OCI-LY1 (cell line): Measurements from ENCODE around the gene ISL1.

ENCODE experiments used
- H2AFZ ChIP-seq: fragments of 200-600 bp; sonication (generic), shearing (Covaris generic); 2 replicates; pipeline ENCODE4 v1.6.0; 2014; ENCODE audit warnings: antibody characterized with exemption, mild to moderate bottlenecking, low read length
- H3F3A ChIP-seq: fragments of 200-600 bp; sonication (generic), shearing (Covaris generic); 2 replicates; pipeline ENCODE4 v1.6.0; 2014; ENCODE audit warnings: mild to moderate bottlenecking, antibody characterized with exemption, low read length, moderate library complexity; ENCODE audit not compliant: insufficient read depth
- H3K27ac ChIP-seq: fragments of 200-600 bp; sonication (generic); 2 replicates; pipeline ENCODE4 v1.5.1; 2014; ENCODE audit warnings: low read length, mixed run types, mild to moderate bottlenecking, low read depth; ENCODE audit not compliant: poor library complexity, severe bottlenecking
- H3K27me3 ChIP-seq: fragments of 200-600 bp; sonication (generic); 2 replicates; pipeline ENCODE4 v1.6.0; 2014; ENCODE audit warnings: antibody characterized with exemption, mild to moderate bottlenecking, low read length, moderate library complexity; ENCODE audit not compliant: insufficient read depth
- H3K36me3 ChIP-seq: fragments of 200-600 bp; sonication (generic); 2 replicates; pipeline ENCODE4 v1.6.1; 2014; ENCODE audit warnings: mild to moderate bottlenecking, antibody characterized with exemption, low read length, moderate library complexity, mixed read lengths; ENCODE audit not compliant: insufficient read depth
- H3K4me1 ChIP-seq: fragments of 200-600 bp; sonication (generic); 2 replicates; pipeline ENCODE4 v1.5.1; 2014; ENCODE audit warnings: mild to moderate bottlenecking, low read length, moderate library complexity; ENCODE audit not compliant: insufficient read depth, severe bottlenecking
- H3K4me2 ChIP-seq: fragments of 200-600 bp; sonication (generic), shearing (Covaris generic); 2 replicates; pipeline ENCODE4 v1.6.1; 2014; ENCODE audit warnings: low read length
- H3K4me3 ChIP-seq: fragments of 200-600 bp; sonication (generic); 2 replicates; pipeline ENCODE4 v1.5.1; 2014; ENCODE audit warnings: low read length, low read depth, mild to moderate bottlenecking, mixed read lengths; ENCODE audit not compliant: poor library complexity, severe bottlenecking
- H3K79me2 ChIP-seq: fragments of 200-600 bp; shearing (Covaris generic); 2 replicates; pipeline ENCODE4 v1.6.1; 2016; ENCODE audit warnings: mixed run types, low read length, mixed read lengths; ENCODE audit not compliant: insufficient read depth
- H3K9ac ChIP-seq: fragments of 200-600 bp; sonication (generic), shearing (Covaris generic); 2 replicates; pipeline ENCODE4 v1.6.1; 2014; ENCODE audit warnings: mild to moderate bottlenecking, low read length, mixed read lengths
- H3K9me2 ChIP-seq: fragments of 200-600 bp; sonication (generic), shearing (Covaris generic); 2 replicates; pipeline ENCODE4 v1.6.1; 2014; ENCODE audit warnings: low read depth, mild to moderate bottlenecking, low read length, mixed read lengths
- H3K9me3 ChIP-seq: fragments of 200-600 bp; shearing (Covaris generic); 2 replicates; pipeline ENCODE4 v1.6.1; 2014; ENCODE audit warnings: low read length, mixed read lengths
- H4K20me1 ChIP-seq: fragments of 200-600 bp; sonication (generic), shearing (Covaris generic); 2 replicates; pipeline ENCODE4 v1.6.0; 2016; ENCODE audit warnings: mild to moderate bottlenecking, low read length; ENCODE audit not compliant: insufficient read depth
- EZH2 ChIP-seq: fragments of 200-600 bp; sonication (generic), shearing (Covaris generic); IDR thresholded peaks from 2 replicates; pipeline ENCODE4 v1.8.0; 2017; ENCODE audit warnings: borderline replicate concordance, mixed run types, mild to moderate bottlenecking, antibody characterized with exemption, low read length, moderate library complexity, mixed read lengths
- TF ChIP-seq, protein P1 (sequence below): fragments of 200-600 bp; sonication (generic), shearing (Covaris generic); IDR thresholded peaks from 2 replicates; pipeline ENCODE4 v1.5.1; 2017; ENCODE audit warnings: mild to moderate bottlenecking, antibody characterized with exemption, low read length, moderate library complexity, mixed read lengths

ISL1 gene

DNA sequence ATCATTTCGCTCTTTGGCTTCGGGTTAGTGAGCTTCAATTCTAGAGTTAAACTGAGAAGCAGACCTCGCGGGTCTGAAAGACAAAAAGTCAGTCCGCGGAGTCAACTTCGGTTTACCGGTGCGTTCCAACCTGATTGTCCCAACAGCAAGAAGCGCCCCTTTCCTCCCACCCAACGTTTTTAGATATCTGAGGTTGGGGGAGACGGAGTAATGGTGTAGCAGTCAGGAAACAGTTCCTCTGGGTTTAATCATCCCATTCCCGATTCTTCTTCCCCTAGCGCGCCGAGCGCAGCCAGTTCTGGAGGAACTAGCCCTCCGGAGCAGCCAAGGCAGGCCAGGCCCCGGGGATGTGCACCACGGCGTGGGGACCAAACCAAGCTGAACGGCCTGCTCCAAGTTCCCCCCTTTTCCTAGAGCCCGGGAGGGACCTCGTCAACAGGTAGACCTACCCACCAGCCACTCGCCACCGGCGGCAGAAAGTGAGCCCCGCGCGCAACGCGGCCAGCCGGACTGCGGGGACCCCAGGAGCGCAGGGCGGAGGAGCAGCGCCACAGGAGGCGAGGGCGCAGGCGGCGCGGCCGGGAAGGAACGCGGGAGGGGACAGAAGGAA, 622 bp upstream of the ISL1 start:
- Histone ChIP-seq H3K9me3 (no peaks in the 10 kb centered on the region), H4K20me1 (no peaks in the 10 kb centered on the region), H3K4me2 (no peak overlapping the region), H3K4me1 (no peaks in the 10 kb centered on the region), H3K36me3 (no peaks in the 10 kb centered on the region), H3K4me3 (no peak overlapping the region), H3K27me3 (no peaks in the 10 kb centered on the region), H3K79me2 (no peaks in the 10 kb centered on the region), H3F3A (no peaks in the 10 kb centered on the region), H3K27ac (no peak overlapping the region), H3K9me2 (no peaks in the 10 kb centered on the region), H2AFZ (no peak overlapping the region), H3K9ac (no peak overlapping the region)
- no peak for TF ChIP-seq EZH2
- TF ChIP-seq, protein P1, sequence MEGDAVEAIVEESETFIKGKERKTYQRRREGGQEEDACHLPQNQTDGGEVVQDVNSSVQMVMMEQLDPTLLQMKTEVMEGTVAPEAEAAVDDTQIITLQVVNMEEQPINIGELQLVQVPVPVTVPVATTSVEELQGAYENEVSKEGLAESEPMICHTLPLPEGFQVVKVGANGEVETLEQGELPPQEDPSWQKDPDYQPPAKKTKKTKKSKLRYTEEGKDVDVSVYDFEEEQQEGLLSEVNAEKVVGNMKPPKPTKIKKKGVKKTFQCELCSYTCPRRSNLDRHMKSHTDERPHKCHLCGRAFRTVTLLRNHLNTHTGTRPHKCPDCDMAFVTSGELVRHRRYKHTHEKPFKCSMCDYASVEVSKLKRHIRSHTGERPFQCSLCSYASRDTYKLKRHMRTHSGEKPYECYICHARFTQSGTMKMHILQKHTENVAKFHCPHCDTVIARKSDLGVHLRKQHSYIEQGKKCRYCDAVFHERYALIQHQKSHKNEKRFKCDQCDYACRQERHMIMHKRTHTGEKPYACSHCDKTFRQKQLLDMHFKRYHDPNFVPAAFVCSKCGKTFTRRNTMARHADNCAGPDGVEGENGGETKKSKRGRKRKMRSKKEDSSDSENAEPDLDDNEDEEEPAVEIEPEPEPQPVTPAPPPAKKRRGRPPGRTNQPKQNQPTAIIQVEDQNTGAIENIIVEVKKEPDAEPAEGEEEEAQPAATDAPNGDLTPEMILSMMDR: no peak

GRCh38 chr5:51384281-51384840, 1.1 kb downstream of the ISL1 start:
- no peaks in the 10 kb centered on the region for H3K79me2 ChIP-seq
- no peak overlapping the region for H3K27ac ChIP-seq
- H3K9me2 ChIP-seq: no peaks in the 10 kb centered on the region
- H3K4me1 ChIP-seq: no peaks in the 10 kb centered on the region
- no peaks in the 10 kb centered on the region for H4K20me1 ChIP-seq
- no peak overlapping the region for H3K9ac ChIP-seq
- TF ChIP-seq, protein P1: no peak
- TF ChIP-seq EZH2: no peak
- H3K4me3 ChIP-seq: no peak overlapping the region
- H2AFZ ChIP-seq: no peak overlapping the region
- no peaks in the 10 kb centered on the region for H3K36me3 ChIP-seq
- H3K27me3 ChIP-seq: no peaks in the 10 kb centered on the region
- no peaks in the 10 kb centered on the region for H3F3A ChIP-seq
- H3K4me2 ChIP-seq: no peak overlapping the region
- no peaks in the 10 kb centered on the region for H3K9me3 ChIP-seq

- Histone ChIP-seq H3K9me3 (no peaks in the 10 kb centered on the region), H4K20me1 (no peaks in the 10 kb centered on the region), H3K27me3 (no peaks in the 10 kb centered on the region), H3K27ac (no peak overlapping the region), H3K4me1 (no peaks in the 10 kb centered on the region), H3K4me2 (no peak overlapping the region), H3F3A (no peaks in the 10 kb centered on the region), H3K79me2 (no peaks in the 10 kb centered on the region), H3K4me3 (no peak overlapping the region), H2AFZ (no peak overlapping the region), H3K9ac (no peak overlapping the region), H3K36me3 (no peaks in the 10 kb centered on the region), H3K9me2 (no peaks in the 10 kb centered on the region)
- no peak for TF ChIP-seq EZH2
- TF ChIP-seq, protein P1: no peak
Measured at GRCh38 chr5:51385216-51385615, 2.0 kb downstream of the ISL1 start.
